Measurements from ENCODE around the gene ABHD16B.

DNA sequence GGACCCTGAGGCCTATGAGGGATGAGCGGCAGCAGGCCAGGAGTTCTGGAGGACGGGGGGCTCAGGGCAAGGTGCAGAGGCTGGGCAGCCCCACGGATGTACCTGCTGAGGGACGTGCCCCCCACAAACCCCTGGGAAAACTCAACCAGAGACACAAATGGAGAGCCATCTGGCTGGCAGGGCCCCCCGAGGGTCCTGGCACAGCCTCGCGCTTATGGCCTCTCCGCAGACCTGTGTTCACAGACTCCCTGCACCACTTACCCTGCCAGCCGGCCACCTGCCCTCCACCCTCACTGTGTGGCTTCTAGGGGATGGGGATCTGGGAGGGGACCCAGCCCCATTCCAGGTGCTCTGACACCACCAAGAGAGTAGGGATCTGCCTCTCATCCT, 26.8 kb upstream of the ABHD16B start:
- TF ChIP-seq, protein P1, sequence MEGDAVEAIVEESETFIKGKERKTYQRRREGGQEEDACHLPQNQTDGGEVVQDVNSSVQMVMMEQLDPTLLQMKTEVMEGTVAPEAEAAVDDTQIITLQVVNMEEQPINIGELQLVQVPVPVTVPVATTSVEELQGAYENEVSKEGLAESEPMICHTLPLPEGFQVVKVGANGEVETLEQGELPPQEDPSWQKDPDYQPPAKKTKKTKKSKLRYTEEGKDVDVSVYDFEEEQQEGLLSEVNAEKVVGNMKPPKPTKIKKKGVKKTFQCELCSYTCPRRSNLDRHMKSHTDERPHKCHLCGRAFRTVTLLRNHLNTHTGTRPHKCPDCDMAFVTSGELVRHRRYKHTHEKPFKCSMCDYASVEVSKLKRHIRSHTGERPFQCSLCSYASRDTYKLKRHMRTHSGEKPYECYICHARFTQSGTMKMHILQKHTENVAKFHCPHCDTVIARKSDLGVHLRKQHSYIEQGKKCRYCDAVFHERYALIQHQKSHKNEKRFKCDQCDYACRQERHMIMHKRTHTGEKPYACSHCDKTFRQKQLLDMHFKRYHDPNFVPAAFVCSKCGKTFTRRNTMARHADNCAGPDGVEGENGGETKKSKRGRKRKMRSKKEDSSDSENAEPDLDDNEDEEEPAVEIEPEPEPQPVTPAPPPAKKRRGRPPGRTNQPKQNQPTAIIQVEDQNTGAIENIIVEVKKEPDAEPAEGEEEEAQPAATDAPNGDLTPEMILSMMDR (conservative IDR thresholded peaks at IDR 0.05; ENCODE audit: low read length) = no peak
- no peak for TF ChIP-seq EZH2phosphoT487 (IDR thresholded peaks at IDR 0.05; ENCODE audit: borderline replicate concordance)
